ENCODE results near the gene SUMO3.

Gene SUMO3

GRCh38 chr21:44801468-44802395, 16.1 kb downstream of the SUMO3 start, which contains the start of gene UBE2G2:
TSS of gene UBE2G2 (minus strand) at chr21:44801820. CDS start at chr21:44801748, 72 bp downstream.
- peak; percentile 70 for DNase-seq

GRCh38 chr21:44800971-44801467, 16.8 kb downstream of the SUMO3 start:
- DNase-seq: peak; percentile 47

- no peak for DNase-seq
Measured at GRCh38 chr21:44800103-44800502, 17.8 kb downstream of the SUMO3 start.

GRCh38 chr21:44799646-44800045, 18.2 kb downstream of the SUMO3 start:
- no peak for DNase-seq

- no peak for DNase-seq
Measured at GRCh38 chr21:44797775-44798174, 20.1 kb downstream of the SUMO3 start.

- no peak for DNase-seq
Measured at GRCh38 chr21:44795342-44795741, 22.5 kb downstream of the SUMO3 start.

GRCh38 chr21:44793592-44794374, 24.1 kb downstream of the SUMO3 start:
- no peak for DNase-seq

- DNase-seq: peak; percentile 42
Measured at GRCh38 chr21:44792702-44793591, 24.9 kb downstream of the SUMO3 start.

GRCh38 chr21:44791993-44792392, 25.9 kb downstream of the SUMO3 start:
- DNase-seq: no peak

- no peak for DNase-seq
Measured at GRCh38 chr21:44791246-44791645, 26.6 kb downstream of the SUMO3 start.

- no peak for DNase-seq
Measured at GRCh38 chr21:44790368-44790767, 27.5 kb downstream of the SUMO3 start.

- no peak for DNase-seq
Measured at GRCh38 chr21:44789880-44790279, 28.0 kb downstream of the SUMO3 start.

- DNase-seq: no peak
Measured at GRCh38 chr21:44785620-44786335, 32.1 kb downstream of the SUMO3 start.

- DNase-seq: no peak
Measured at GRCh38 chr21:44784810-44785209, 33.1 kb downstream of the SUMO3 start.

- DNase-seq: no peak
Measured at GRCh38 chr21:44783020-44783696, 34.7 kb downstream of the SUMO3 start.

GRCh38 chr21:44780767-44781459, 36.9 kb downstream of the SUMO3 start:
- no peak for DNase-seq

GRCh38 chr21:44780137-44780502, 37.7 kb downstream of the SUMO3 start:
- no peak for DNase-seq

GRCh38 chr21:44779417-44780136, 38.3 kb downstream of the SUMO3 start:
- DNase-seq: no peak

GRCh38 chr21:44778983-44779382, 38.9 kb downstream of the SUMO3 start:
- DNase-seq: no peak

GRCh38 chr21:44778499-44778911, 39.4 kb downstream of the SUMO3 start:
- DNase-seq: peak; percentile 79

Measured in MV-4-11 (cell line).